Measurements from ENCODE around the gene WDR48. TPM values are rescaled to one million over a fixed set of nuclear protein-coding genes. Genes with fewer than 3 reads are reported as not detected.

The WDR48 gene
- total RNA-seq, 1 donor from 2014 or later, result 58.9 TPM

DNA sequence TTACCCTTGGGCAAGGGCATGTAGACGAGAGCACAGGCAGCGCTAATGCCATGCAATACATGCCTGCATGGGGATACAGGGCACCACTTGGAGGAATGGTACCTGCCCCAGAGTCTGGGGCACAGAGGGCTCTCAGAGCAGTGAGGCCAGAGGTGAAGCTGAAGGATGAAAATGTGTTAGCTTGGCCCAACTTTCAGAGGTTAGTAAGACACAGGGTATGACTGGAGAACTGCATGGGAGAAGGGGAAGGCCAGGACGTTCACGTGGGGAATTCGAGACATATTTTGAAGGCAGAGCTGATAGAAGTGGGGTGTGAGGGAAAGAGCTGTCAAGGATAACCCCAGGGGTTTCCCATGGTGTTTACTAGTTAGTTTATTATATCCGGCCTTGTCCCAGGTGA is 82.0 kb downstream of the WDR48 start:
- TF ChIP-seq, protein P1, sequence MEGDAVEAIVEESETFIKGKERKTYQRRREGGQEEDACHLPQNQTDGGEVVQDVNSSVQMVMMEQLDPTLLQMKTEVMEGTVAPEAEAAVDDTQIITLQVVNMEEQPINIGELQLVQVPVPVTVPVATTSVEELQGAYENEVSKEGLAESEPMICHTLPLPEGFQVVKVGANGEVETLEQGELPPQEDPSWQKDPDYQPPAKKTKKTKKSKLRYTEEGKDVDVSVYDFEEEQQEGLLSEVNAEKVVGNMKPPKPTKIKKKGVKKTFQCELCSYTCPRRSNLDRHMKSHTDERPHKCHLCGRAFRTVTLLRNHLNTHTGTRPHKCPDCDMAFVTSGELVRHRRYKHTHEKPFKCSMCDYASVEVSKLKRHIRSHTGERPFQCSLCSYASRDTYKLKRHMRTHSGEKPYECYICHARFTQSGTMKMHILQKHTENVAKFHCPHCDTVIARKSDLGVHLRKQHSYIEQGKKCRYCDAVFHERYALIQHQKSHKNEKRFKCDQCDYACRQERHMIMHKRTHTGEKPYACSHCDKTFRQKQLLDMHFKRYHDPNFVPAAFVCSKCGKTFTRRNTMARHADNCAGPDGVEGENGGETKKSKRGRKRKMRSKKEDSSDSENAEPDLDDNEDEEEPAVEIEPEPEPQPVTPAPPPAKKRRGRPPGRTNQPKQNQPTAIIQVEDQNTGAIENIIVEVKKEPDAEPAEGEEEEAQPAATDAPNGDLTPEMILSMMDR (IDR thresholded peaks at IDR 0.05; ENCODE audit: unreplicated experiment), result no peak
- H3K27me3 Mint-ChIP-seq (ENCODE audit: low read depth), result no peaks in the 10 kb centered on the region
- no peak overlapping the region for H3K4me3 Mint-ChIP-seq
- H3K4me1 Mint-ChIP-seq, result peaks cover 33% of the 10 kb centered on the region
- peaks cover 4% of the 10 kb centered on the region for H3K36me3 Mint-ChIP-seq
- H3K27ac Mint-ChIP-seq, result no peak overlapping the region
- H3K9me3 Mint-ChIP-seq, result no peaks in the 10 kb centered on the region
- DNase-seq (ENCODE audit: low spot score in 2 of 2, unreplicated experiment in 2 of 2), result no peak

DNA sequence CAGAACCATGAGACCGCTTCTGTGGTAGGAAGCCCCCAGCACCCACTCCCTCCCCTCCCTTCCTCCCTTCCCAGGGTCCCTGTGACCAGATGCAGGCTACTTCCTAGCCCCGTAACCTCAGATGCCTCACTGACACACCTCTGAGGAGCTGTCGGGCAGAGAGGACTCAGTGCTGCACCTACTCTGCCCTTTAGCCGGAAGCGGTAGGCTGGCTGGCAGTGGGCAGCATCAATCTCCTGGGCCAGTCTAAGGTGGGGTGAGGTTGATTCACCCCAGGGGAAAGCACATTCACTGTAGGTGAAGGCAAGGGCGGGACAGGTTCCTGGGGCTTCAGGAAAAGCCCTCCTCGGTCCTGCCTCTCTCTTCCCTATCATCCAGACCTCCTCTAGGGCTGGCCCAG is 82.5 kb downstream of the WDR48 start:
- H3K36me3 Mint-ChIP-seq, result peaks cover 4% of the 10 kb centered on the region
- H3K4me1 Mint-ChIP-seq, result peaks cover 34% of the 10 kb centered on the region
- H3K4me3 Mint-ChIP-seq, result no peak overlapping the region
- TF ChIP-seq, protein P1 (IDR thresholded peaks at IDR 0.05; ENCODE audit: unreplicated experiment), result no peak
- no peak for DNase-seq (ENCODE audit: low spot score in 2 of 2, unreplicated experiment in 2 of 2)
- no peaks in the 10 kb centered on the region for H3K27me3 Mint-ChIP-seq (ENCODE audit: low read depth)
- no peaks in the 10 kb centered on the region for H3K9me3 Mint-ChIP-seq
- H3K27ac Mint-ChIP-seq, result no peak overlapping the region

DNA sequence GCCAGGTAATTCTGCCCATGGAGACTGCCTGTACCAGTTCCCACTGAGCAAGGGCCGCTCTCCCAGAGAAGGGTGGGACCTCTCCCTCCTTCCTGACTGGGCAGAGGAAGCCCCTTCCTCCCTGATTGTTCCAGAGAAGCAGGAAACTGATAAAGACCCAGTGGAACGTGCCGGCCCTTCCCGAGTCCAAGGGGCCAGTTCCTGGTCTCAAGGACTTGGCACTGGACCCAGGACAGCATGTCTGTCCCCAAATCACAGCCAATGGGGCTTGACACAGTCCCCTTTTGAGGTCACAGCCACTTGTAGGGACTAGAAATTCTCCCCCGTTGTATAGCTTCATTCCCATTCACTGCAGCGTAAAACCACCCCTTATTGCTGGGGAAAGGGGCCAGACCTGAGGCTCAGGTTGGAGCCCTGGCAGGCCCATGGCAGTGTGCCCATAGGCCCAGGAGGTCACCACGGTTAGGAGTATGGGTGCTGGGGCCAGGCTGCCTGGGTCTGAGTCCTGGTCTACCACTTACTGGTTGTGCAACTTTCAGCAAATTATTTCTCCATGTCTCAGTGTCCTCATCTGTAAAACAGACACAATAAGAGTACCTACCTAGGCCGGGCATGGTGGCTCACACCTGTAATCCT is 83.5 kb downstream of the WDR48 start:
- Mint-ChIP-seq H3K27me3 (ENCODE audit: low read depth) (no peaks in the 10 kb centered on the region), H3K36me3 (peaks cover 4% of the 10 kb centered on the region), H3K4me3 (no peak overlapping the region), H3K27ac (no peak overlapping the region), H3K4me1 (peaks cover 37% of the 10 kb centered on the region), H3K9me3 (no peaks in the 10 kb centered on the region)
- TF ChIP-seq, protein P1 (IDR thresholded peaks at IDR 0.05; ENCODE audit: unreplicated experiment), result no peak
- no peak for DNase-seq (ENCODE audit: low spot score in 2 of 2, unreplicated experiment in 2 of 2)

DNA sequence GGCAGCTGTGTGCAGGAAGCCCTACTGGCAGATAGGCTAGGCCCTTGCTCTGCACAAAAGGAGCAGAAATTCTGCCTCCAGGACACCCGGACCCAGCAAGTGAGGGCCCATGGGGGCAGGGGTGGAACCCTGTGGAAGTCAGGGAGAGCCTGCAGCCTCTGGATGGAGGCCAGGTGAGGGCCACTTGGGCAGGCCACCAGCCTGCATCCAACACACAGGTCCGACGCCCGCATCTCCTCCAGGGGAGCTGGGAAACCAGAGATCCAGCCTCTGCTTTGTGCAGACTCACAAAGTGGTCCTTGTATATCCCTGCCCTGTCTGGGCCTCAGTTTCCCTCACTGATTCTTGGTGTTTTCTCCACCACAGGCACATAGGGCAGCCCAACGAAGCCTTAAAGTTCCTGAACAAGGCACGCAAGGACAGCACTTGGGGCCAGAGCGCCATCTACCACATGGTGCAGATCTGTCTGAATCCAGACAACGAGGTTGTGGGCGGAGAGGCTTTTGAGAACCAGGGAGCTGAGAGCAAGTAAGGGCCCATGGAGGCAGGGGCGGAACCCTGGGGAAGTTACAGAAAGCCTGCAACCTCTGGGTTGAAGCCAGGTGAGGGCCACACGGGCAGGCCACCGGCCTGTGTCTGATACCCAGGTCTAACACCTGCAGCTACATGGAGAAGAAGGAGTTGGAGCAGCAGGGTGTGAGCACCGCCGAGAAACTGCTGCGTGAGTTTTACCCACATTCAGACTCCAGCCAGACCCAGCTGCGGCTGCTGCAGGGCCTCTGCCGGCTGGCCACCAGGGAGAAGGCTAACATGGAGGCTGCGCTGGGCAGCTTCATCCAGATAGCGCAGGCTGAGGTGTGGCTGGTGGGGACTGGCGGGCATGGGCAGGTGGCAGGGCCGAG is 85.0 kb downstream of the WDR48 start:
- Mint-ChIP-seq H3K4me1 (peaks cover 40% of the 10 kb centered on the region), H3K36me3 (peaks cover 4% of the 10 kb centered on the region), H3K27ac (no peak overlapping the region), H3K4me3 (no peak overlapping the region), H3K9me3 (no peaks in the 10 kb centered on the region), H3K27me3 (ENCODE audit: low read depth) (no peaks in the 10 kb centered on the region)
- no peak for DNase-seq (ENCODE audit: low spot score in 2 of 2, unreplicated experiment in 2 of 2)
- TF ChIP-seq, protein P1 (IDR thresholded peaks at IDR 0.05; ENCODE audit: unreplicated experiment), result no peak

DNA sequence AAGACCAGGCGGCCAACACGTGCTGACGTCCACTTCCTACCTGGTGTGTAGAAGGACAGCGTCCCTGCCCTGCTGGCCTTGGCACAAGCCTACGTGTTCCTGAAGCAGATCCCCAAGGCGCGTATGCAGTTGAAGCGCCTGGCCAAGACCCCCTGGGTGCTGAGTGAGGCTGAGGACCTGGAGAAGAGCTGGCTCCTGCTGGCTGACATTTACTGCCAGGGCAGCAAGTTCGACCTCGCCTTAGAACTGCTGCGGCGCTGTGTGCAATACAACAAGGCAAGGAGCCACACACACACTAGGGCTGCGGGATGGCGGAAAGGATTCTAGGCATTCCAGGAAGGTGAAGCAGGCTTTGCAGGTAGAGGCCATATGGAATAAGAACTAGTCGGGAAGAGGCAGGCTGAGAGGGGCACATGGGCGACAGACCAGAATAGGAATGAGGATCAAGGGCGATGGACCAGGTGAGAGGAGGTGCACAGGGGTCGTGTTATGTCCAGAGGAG is 85.7 kb downstream of the WDR48 start:
- TF ChIP-seq, protein P1 (IDR thresholded peaks at IDR 0.05; ENCODE audit: unreplicated experiment), result no peak
- H3K36me3 Mint-ChIP-seq, result peaks cover 5% of the 10 kb centered on the region
- H3K27ac Mint-ChIP-seq, result no peak overlapping the region
- no peak overlapping the region for H3K4me3 Mint-ChIP-seq
- peaks cover 37% of the 10 kb centered on the region for H3K4me1 Mint-ChIP-seq
- DNase-seq (ENCODE audit: low spot score in 2 of 2, unreplicated experiment in 2 of 2), result no peak
- H3K27me3 Mint-ChIP-seq (ENCODE audit: low read depth), result no peaks in the 10 kb centered on the region
- no peaks in the 10 kb centered on the region for H3K9me3 Mint-ChIP-seq
